Brain microvascular endothelial cell (primary cell): ENCODE data around the gene BRF1.
"Not testable (repeated sequence)": the region's sequence is repeated elsewhere in the genome, so short reads cannot be mapped to it uniquely, and the experiment has no call there.

Source experiments
- DNase-seq: peaks from one replicate; pipeline ENCODE4 v3.0.0-alpha.2; 2020
- H3K27ac ChIP-seq: fragments of 250-450 bp; sonication (Bioruptor Pico); 2 replicates; pipeline ENCODE4 v1.5.1; 2020; ENCODE audit warnings: mild to moderate bottlenecking, moderate library complexity
- H3K27me3 ChIP-seq: fragments of 250-450 bp; sonication (Bioruptor Pico); replicated peaks from 2 replicates; pipeline ENCODE4 v1.5.1; 2020; ENCODE audit warnings: mild to moderate bottlenecking
- H3K36me3 ChIP-seq: fragments of 250-450 bp; sonication (Bioruptor Pico); replicated peaks from 2 replicates; pipeline ENCODE4 v1.5.1; 2020; ENCODE audit warnings: mild to moderate bottlenecking
- H3K4me3 ChIP-seq: 2 replicates; pipeline ENCODE4 v1.5.1; 2011; ENCODE audit warnings: low read depth, mild to moderate bottlenecking, control low read depth, low read length, moderate library complexity
- in situ Hi-C: cut with HindIII; loops from 2 replicates; pipeline ENCODE4 v1.10.0; 2017; ENCODE audit warnings: low sequenced_read_pairs, low pct_ligation_motif_present
- TF ChIP-seq, protein P1 (sequence below): IDR thresholded peaks from 2 replicates; pipeline ENCODE4 v1.5.1; 2011; ENCODE audit warnings: low read depth, mild to moderate bottlenecking, moderate library complexity, low read length, control low read depth, inconsistent platforms; ENCODE audit errors: missing control alignments

Gene BRF1

DNA sequence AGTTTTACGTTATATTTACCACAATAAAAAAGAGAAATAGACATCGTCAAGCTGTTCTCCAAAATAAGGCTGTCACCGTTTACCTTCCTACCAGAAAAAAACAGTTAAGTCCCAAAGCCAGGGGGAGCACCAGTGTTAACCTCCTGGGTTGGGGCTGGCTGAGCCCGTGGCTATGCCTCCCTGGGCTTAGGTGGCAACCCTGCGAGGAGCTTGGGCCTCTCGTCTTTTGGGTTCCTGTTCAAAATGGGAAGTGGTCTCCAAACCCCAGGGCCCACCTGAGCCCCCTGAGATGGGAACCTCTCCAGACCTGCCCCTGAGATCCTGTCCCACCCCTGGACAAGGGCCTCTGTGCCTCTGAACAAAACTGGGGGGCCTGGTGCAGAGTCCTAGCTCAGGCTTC is 36.6 kb upstream of the BRF1 start:
- in situ Hi-C loops: no loop called here
- Histone ChIP-seq H3K27ac (no peak overlapping the region), H3K36me3 (no peaks in the 10 kb centered on the region), H3K27me3 (no peaks in the 10 kb centered on the region), H3K4me3 (no peak overlapping the region)
- DNase-seq: no peak
- TF ChIP-seq, protein P1, sequence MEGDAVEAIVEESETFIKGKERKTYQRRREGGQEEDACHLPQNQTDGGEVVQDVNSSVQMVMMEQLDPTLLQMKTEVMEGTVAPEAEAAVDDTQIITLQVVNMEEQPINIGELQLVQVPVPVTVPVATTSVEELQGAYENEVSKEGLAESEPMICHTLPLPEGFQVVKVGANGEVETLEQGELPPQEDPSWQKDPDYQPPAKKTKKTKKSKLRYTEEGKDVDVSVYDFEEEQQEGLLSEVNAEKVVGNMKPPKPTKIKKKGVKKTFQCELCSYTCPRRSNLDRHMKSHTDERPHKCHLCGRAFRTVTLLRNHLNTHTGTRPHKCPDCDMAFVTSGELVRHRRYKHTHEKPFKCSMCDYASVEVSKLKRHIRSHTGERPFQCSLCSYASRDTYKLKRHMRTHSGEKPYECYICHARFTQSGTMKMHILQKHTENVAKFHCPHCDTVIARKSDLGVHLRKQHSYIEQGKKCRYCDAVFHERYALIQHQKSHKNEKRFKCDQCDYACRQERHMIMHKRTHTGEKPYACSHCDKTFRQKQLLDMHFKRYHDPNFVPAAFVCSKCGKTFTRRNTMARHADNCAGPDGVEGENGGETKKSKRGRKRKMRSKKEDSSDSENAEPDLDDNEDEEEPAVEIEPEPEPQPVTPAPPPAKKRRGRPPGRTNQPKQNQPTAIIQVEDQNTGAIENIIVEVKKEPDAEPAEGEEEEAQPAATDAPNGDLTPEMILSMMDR: no peak

DNA sequence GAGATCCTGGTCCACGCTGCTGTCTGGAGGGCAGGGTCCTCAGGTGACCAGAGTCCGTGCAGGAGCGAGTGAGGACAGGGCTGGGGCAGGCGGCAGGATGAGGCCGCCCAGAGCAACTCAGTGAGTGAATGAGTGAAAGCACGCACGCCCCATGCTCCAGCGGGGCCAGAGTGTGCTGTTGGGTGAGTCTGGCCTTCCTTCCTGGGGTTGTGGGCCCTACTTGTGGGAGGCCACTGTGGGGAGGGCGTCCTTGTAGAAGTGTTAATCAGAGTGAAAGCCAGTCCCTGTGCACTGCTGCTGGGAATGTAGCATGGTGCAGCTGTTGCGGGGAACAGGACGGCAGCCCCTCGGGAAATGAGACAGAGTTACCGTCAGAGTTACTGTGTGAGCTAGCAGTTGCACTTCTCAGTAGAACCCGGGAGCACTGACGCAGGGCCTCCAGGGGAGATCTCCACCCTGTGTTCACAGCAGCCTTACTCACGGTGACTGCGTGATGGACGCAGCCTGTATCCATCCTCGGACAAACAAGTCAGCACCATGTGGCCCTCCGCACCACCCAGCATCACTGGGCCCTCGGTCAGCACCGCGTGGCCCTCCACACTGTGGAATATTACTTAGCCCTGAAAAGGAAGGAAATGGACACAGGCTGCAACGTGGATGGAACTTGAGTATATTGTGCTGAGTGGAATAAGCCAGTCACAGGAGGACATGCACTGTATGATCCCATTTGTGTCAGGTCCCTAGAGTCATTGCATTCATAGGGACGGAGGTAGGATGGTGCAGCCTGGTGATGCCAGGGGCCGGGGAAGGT is 35.9 kb upstream of the BRF1 start:
- in situ Hi-C loops: no loop called here
- H3K27ac ChIP-seq: no peak overlapping the region
- no peak for DNase-seq
- no peaks in the 10 kb centered on the region for H3K27me3 ChIP-seq
- H3K36me3 ChIP-seq: no peaks in the 10 kb centered on the region
- H3K4me3 ChIP-seq: no peak overlapping the region
- TF ChIP-seq, protein P1: no peak

DNA sequence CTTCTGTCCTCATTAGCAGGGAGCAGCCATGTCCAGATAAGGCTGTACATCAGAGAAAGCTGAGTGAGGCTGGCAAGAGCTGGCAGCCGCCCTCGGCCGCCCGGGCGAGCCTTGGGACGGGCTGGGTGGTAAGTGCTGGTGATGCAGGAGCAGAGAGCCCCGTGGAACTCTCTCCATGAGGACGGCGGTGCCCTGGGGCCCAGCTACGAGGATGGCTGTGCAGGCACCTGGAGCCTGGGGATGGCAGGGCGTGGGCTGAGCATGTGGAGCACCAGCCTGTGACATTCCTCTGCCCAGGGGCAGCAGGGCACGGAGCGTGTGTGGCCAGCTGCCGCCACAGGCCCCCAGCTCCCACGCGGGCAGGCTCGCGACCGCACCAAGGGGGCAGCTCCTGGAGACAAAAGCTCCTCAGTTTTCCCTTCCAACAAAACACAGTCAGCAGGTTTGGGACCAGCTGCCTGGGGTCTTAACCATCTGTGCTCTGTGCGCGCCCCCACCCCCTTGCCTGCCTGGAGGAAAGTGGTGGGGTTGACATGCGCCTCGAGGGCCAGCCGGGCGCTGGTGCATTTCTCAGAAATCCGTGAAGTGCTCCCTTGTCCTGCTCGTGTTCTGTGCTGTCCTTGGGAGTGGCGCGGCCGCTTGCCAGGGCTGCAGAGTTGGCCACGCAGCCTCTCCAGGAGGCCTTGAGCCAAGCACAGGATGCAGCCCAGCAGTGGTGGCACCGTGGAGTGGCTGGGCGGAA is 35.1 kb upstream of the BRF1 start:
- Histone ChIP-seq H3K4me3 (no peak overlapping the region), H3K27me3 (no peaks in the 10 kb centered on the region), H3K27ac (no peak overlapping the region), H3K36me3 (no peaks in the 10 kb centered on the region)
- no peak for DNase-seq
- in situ Hi-C loops: no loop called here
- TF ChIP-seq, protein P1: no peak

DNA sequence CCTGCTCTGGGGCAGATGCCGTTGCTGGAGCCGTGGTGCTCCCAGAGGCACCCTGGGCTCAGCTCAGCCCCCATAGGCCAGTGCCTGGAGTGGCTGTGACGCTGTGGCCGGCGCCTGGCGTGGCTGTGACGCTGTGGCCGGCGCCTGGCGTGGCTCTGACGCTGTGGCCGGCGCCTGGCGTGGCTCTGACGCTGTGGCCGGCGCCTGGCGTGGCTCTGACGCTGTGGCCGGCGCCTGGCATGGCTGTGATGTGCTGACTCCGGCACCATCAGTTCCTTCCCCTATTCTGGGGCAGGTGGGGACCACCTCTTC is 34.4 kb upstream of the BRF1 start:
- in situ Hi-C loops, H3K4me3 ChIP-seq, H3K27ac ChIP-seq, H3K27me3 ChIP-seq, H3K36me3 ChIP-seq, DNase-seq: not testable (repeated sequence)

DNA sequence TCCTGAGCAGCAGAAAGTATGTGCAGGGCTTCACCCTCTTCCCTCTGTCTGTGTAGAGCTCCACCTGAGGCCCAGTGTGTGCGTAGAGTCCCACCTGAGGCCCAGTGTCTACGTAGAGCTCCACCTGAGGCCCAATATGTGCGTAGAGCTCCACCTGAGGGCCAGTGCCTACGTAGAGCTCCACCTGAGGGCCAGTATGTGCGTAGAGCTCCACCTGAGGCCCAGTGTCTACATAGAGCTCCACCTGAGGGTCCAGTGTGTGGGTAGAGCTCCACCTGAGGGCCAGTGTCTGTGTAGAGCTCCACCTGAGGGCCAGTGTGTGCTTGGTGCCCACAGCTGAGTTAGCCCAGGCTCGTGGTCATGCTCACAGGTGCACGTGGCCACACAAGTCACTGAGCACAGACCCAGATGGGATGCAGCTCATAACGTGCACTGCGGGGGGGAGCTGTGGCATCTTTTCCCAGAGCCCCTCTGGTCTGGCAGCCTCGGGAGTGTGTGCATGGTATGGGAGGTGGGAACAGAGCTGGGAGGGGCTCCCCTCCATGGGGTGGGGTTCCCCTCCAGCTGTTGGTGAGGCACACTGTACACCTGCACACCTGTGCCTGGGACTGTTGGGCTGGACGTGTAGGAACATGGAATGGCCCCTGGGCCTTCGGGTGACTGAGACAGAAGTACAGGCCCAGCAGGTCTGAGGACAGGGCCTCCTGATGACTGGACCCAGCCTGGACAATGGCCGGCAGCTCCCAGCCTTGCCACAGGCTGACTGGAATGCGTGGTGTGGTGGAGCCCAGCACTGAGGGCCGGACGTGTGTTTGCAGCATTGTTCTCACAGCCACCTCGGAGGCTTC is 33.8 kb upstream of the BRF1 start:
- in situ Hi-C loops: no loop called here
- Histone ChIP-seq H3K27me3 (no peaks in the 10 kb centered on the region), H3K36me3 (no peaks in the 10 kb centered on the region), H3K4me3 (no peak overlapping the region), H3K27ac (no peak overlapping the region)
- no peak for DNase-seq
- TF ChIP-seq, protein P1: no peak
